Panc1 (cell line): ENCODE measurements around the gene PRRT4. TPM values are rescaled to one million over a fixed set of nuclear protein-coding genes. Genes with fewer than 3 reads are reported as not detected.

Experiments used
- ATAC-seq: fragments of 200-7000 bp; cut with Tn5 transposase; 2 replicates; pipeline ENCODE4 v1.9.1; 2020; ENCODE audit warnings: mild to moderate bottlenecking, moderate library complexity
- BruUV-seq: library from RNA; stranded (reverse); fragments of 400-500 nt; replicated peaks from 2 replicates; lab custom pipeline; 2021; lab: Mats Ljungman, UMichigan
- CTCF ChIA-PET: fragments of 300-600 bp; sonication (Branson Sonifier 250); formaldehyde crosslinking; loops from one replicate; lab custom pipeline; 2022; ENCODE audit warnings: antibody characterized with exemption; lab: Charles Lee
- POLR2A ChIA-PET: fragments of 300-600 bp; sonication (Branson Sonifier 250); formaldehyde crosslinking; loops from one replicate; lab custom pipeline; 2022; ENCODE audit warnings: antibody characterized with exemption; lab: Charles Lee
- DNase-seq: peaks from one replicate; pipeline ENCODE4 v3.0.0-alpha.2; 2010; ENCODE audit warnings: low read depth, low spot score
- H3K27ac ChIP-seq: 2 replicates; pipeline ENCODE4 v1.5.1; 2011; ENCODE audit warnings: mild to moderate bottlenecking, low read length, inconsistent platforms
- H3K27me3 ChIP-seq: fragments of 200-500 bp; sonication (Bioruptor generic); 2 replicates; pipeline ENCODE4 v1.6.0; 2014; ENCODE audit warnings: low read length, inconsistent platforms; ENCODE audit not compliant: control insufficient read depth, insufficient read depth
- H3K36me3 ChIP-seq: fragments of 200-500 bp; sonication (Bioruptor generic); 2 replicates; pipeline ENCODE4 v1.5.1; 2014; ENCODE audit warnings: inconsistent platforms, mild to moderate bottlenecking, low read length, moderate library complexity; ENCODE audit not compliant: control insufficient read depth, insufficient read depth
- H3K4me1 ChIP-seq: 2 replicates; pipeline ENCODE4 v1.5.1; 2011; ENCODE audit warnings: inconsistent platforms, mild to moderate bottlenecking, low read length, moderate library complexity; ENCODE audit not compliant: control insufficient read depth, insufficient read depth
- H3K4me3 ChIP-seq, 2 experiments: 2 replicates each; pipeline ENCODE4 v1.5.1; 2011 to 2012; ENCODE audit warnings: low read depth in 2 of 2, low read length in 2 of 2, mild to moderate bottlenecking in 2 of 2, inconsistent platforms in 1 of 2, moderate library complexity in 1 of 2
- H3K9me3 ChIP-seq: fragments of 200-500 bp; sonication (Bioruptor generic); 2 replicates; pipeline ENCODE4 v1.5.1; 2014; ENCODE audit warnings: low read depth, mild to moderate bottlenecking, inconsistent platforms, low read length, moderate library complexity; ENCODE audit not compliant: control insufficient read depth, insufficient read depth
- CTCF ChIP-seq: fragments of 450-650 bp; IDR thresholded peaks from 2 replicates; pipeline ENCODE4 v1.5.1; 2017; ENCODE audit warnings: mild to moderate bottlenecking
- POLR2AphosphoS5 ChIP-seq: IDR thresholded peaks from 2 replicates; pipeline ENCODE4 v1.6.1; 2012; ENCODE audit warnings: mild to moderate bottlenecking, low read depth, low read length, moderate library complexity
- REST ChIP-seq, 2 experiments: IDR thresholded peaks; 2 replicates each; pipeline ENCODE4 v1.6.1; 2011 to 2012; ENCODE audit warnings: low read depth in 2 of 2, control low read depth in 1 of 2, low read length in 1 of 2, mild to moderate bottlenecking in 1 of 2, moderate library complexity in 1 of 2; ENCODE audit not compliant: insufficient read depth in 1 of 2
- SIN3A ChIP-seq: IDR thresholded peaks from 2 replicates; pipeline ENCODE4 v1.6.1; 2012; ENCODE audit warnings: low read depth, mild to moderate bottlenecking, low read length, moderate library complexity, borderline replicate concordance; ENCODE audit not compliant: insufficient read depth
- TCF7L2 ChIP-seq: IDR thresholded peaks from 2 replicates; pipeline ENCODE4 v1.6.1; 2011; ENCODE audit warnings: mild to moderate bottlenecking, low read depth, low read length, inconsistent platforms
- in situ Hi-C: cut with HindIII; loops from 2 replicates; pipeline ENCODE4 v1.10.0; 2016; ENCODE audit warnings: low sequenced_read_pairs, low pct_unique_long_range_greater_than_20kb
- intact Hi-C: fragments of 100-400 bp; cut with micrococcal nuclease; formaldehyde crosslinking; loops from one replicate; pipeline ENCODE4 v1.10.0; 2022; ENCODE audit not compliant: unreplicated experiment
- total RNA-seq: library from RNA; stranded (reverse); gene quantifications from one replicate; pipeline ENCODE4 v1.2.1, GENCODE V29; 2021; ENCODE audit not compliant: unreplicated experiment

PRRT4 gene
- total RNA-seq, 1 experiment from 2014 or later = 0.77 TPM

DNA sequence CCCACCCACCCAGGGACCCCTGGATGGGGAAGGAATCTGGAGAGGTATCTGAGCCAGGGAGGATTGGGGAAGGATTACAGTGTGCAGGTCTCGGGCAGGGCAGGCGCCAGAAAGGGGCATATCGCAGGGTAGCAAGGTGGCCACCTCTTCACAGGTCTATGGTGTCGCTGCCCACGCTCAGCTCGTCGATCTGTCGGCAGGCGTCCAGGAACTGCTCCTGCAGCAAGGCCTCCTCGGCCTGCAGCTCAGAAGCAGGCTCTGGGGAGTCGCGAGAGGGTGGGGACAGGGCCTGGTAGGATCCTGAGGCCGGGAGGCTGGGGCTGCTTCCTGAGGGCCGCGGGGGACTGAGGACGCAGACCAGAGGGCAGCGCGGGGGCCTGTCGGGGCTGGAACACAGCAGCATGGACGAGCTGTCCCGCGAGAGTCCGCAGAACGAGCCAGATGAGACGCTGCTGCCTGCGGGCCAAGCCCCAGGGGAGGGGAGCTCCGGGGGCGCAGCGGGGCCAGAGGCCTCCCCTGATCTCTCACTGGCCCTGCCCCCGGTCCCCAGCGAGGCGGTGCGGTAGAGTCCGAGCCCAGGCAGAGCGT is 10.7 kb downstream of the PRRT4 start:
- Histone ChIP-seq H3K36me3 (no peaks in the 10 kb centered on the region), H3K4me3 (no peak overlapping the region), H3K27me3 (no peaks in the 10 kb centered on the region), H3K9me3 (no peaks in the 10 kb centered on the region), H3K4me1 (no peaks in the 10 kb centered on the region), H3K27ac (no peak overlapping the region)
- ATAC-seq = no peak
- TF ChIP-seq POLR2AphosphoS5 (no peak), SIN3A (no peak), REST (IDR thresholded peaks at IDR 0.05; ENCODE audit: insufficient read depth in 1 of 2, low read depth in 2 of 2, low read length in 1 of 2) (no peak), CTCF (no peak), TCF7L2 (no peak)
- no TSS peak for BruUV-seq
- intact Hi-C loops (no loop called here), in situ Hi-C loops (no loop called here)
- CTCF ChIA-PET = no interaction called here
- DNase-seq = no peak
- POLR2A ChIA-PET = no interaction called here

DNA sequence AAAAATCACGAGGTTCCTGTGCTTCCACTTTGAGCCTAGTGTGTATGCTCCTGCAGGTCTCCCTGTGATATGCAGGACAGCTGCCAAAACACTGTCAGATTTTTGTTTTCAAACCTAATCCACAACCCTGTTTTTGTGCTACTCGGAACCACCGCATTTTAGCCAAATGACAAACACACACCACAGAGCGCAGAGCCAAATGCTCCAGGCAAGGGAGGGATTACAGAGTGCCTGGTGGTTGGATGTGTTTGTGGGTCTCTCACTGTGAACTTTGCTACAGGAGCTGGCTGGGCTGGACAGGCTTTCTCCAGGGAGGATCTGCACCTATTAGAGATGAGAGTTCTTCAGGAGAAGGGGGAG is 12.0 kb downstream of the PRRT4 start:
- no peaks in the 10 kb centered on the region for H3K27me3 ChIP-seq
- H3K27ac ChIP-seq = no peak overlapping the region
- no TSS peak for BruUV-seq
- no peak; the same call in 1 of the 2 replicates for ATAC-seq
- no peaks in the 10 kb centered on the region for H3K4me1 ChIP-seq
- no peaks in the 10 kb centered on the region for H3K36me3 ChIP-seq
- intact Hi-C loops (no loop called here), in situ Hi-C loops (no loop called here)
- TF ChIP-seq CTCF (no peak), SIN3A (no peak), POLR2AphosphoS5 (no peak), REST (IDR thresholded peaks at IDR 0.05; ENCODE audit: insufficient read depth in 1 of 2, low read depth in 2 of 2, low read length in 1 of 2) (no peak), TCF7L2 (no peak)
- CTCF ChIA-PET = interaction anchor here (1.2 to 3.6 kb wide), 2 partner anchors 37 to 77 kb away, joined by 4 to 66 read pairs; no protein-coding TSS in a partner anchor
- no peak overlapping the region for H3K4me3 ChIP-seq
- DNase-seq = no peak
- no peaks in the 10 kb centered on the region for H3K9me3 ChIP-seq
- POLR2A ChIA-PET = no interaction called here
